HG03565 (cell line): ENCODE measurements around the gene KSR2.

Source experiments
- ATAC-seq: cut with Tn5 transposase; IDR thresholded peaks from one replicate; pipeline ENCODE4 v1.9.1; 2021; ENCODE audit warnings: mild to moderate bottlenecking, moderate library complexity; ENCODE audit not compliant: unreplicated experiment

Gene KSR2

DNA sequence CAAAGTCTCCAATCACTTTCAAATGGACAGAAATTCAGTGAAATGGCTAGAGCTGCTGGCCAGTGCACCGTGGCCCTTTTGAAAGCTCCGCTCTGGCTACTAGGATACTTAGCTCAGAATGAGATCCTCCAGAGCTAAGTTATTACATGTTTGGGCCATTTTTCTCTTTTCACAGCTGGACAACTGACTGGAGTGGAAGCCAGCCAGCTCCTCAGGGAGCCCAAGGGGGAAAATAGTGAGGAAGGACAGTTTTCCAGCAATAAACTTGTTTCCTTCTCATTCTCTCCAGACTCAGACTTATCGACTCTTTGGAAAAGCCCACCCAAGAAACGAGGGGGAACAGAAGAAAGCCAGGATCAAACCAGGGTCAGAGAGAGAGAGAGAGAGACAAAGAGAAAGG, 266.0 kb downstream of the KSR2 start:
- no peak for ATAC-seq

DNA sequence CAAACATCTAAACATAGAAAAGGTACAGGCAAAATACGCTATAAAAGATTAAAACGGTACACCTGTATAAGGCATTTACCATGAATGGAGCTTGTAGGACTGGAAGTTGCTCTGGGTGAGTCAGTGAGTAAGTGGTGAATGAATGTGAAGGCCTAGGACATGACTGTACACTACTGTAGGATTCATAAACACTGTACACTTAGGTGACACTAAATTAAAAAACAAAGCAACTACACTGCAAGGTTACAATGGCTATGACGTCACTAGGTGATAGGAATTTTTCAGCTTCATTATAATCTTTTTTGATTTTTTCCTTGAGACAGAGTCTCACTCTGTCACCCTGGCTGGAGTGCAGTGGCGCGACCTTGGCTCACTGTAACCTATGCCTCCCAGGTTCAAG, 269.2 kb downstream of the KSR2 start:
- no peak for ATAC-seq

- ATAC-seq: no peak
These were observed 269.7 kb downstream of the KSR2 start for GRCh38 chr12:117699118-117699517.

- ATAC-seq: no peak
These were observed 272.8 kb downstream of the KSR2 start for GRCh38 chr12:117695956-117696355.

- ATAC-seq: no peak
These were observed 276.3 kb downstream of the KSR2 start for GRCh38 chr12:117692512-117692911.

DNA sequence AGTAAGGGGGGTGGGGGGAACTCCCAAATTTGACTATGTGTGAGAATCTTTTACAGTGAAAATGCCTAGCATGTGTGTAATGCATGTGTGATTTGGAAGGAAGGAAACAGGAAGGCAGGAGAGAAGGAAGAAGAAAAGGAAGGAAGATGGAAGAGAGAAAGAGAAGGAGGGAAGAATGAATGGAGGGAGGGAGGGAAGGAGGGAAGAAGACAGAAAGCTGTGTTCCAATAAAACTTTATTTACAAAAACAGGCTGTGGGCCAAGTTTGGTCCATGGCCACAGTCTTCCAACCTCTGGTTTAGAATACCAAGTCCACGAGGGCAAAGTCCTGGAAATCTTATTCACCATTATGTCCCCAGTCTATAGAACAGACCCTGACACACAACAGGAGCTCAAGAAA, 278.9 kb downstream of the KSR2 start:
- no peak for ATAC-seq

DNA sequence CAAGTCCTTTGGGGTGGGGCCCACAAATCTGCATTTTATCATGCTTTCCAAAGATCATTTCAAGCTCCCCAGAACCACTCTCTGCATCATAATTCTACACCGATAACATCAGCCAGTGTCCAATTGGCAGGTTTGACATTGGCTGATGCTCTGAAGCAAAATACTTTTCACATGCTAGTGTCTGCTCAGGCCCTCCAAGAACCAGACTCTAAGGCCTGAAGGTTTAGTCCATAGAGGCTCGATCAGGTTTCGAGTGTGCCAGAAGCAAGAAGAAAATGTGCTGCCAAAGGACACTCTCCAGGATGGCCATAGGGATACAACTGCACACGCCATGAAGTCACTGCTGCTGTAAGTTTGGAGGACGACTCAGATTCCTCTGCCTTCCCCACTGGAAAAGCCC, 280.3 kb downstream of the KSR2 start:
- ATAC-seq: no peak

GRCh38 chr12:117686911-117687377, 281.8 kb downstream of the KSR2 start:
- no peak for ATAC-seq

- no peak for ATAC-seq
These were observed 282.6 kb downstream of the KSR2 start for GRCh38 chr12:117686210-117686609.

GRCh38 chr12:117685110-117685926, 283.5 kb downstream of the KSR2 start:
- ATAC-seq: no peak

DNA sequence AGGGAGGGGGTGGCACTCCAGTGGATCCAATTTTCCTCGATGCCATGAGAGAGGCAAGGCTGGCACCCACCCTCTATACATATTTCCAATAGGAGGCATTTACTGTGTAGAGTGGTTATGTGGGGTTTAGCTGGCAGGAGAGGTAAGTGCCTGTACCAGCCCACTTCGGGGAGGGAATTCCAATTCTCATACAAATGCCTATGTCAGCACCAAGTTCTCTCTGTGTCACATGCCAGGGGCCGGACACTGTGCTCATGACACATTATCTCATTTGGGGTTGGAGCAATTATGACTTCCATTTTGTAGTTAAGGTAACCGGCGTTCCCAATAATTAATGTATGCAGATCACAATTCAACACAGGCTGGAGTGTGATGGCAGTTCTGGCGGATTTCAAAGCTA, 284.3 kb downstream of the KSR2 start:
- no peak for ATAC-seq

DNA sequence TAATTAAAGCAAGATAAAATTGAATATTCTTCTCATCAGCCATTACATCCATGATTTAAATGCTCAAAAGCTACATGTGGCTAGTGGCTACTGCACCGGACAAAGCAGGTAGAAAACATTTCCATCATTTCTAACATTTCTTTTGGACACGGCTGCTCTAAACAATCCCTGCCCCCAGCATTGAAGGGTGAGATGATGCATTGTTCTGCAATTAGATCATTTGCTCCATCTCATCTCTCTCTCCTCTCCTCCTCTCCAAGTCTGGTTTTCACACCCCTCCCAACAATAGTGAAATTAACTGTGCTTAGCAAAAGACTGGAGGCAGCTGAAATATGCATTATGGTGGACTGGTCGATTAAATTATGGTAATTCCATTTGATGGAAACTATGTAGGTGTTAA, 288.5 kb downstream of the KSR2 start:
- no peak for ATAC-seq

GRCh38 chr12:117679776-117680175, 289.0 kb downstream of the KSR2 start:
- no peak for ATAC-seq

GRCh38 chr12:117674763-117675162, 294.0 kb downstream of the KSR2 start:
- ATAC-seq: no peak

DNA sequence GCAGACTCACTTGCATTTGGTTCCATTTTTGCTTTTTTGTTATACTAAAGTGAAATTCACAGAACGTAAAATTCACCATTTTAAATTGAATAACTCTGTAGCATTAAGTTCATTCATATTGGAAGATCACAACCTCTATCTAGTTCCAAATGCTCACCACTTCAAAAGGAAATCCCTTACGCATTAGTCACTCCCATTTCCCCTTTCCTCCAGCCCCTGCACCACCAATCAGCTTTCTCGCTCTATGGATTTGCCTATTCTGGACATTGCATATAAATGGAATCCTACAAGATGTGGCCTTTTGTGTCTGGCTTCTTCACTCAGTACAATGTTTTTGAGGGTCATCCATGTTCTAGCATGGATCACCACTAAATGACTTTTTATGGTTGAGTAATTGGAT, 294.5 kb downstream of the KSR2 start:
- ATAC-seq: no peak

DNA sequence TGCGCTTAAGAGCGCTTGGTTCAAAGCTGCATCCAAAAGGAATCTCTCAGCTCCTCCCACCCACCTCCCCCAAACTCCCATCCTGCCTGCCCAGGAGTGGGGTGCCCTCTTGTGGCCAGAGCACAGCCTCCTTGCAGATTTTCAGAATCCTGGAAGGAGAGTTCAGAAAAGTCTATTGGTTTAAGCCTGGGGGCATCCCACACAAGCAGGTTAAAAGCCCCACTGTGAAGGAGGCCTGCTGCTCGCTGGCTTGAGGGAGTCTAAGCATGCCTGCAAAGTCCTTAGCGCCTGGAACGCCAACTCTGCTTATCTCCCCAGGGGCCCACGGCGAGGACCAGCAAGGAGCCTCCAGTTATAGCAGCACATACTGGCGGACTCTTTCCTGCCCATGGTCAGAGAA, 297.1 kb downstream of the KSR2 start:
- ATAC-seq: no peak

DNA sequence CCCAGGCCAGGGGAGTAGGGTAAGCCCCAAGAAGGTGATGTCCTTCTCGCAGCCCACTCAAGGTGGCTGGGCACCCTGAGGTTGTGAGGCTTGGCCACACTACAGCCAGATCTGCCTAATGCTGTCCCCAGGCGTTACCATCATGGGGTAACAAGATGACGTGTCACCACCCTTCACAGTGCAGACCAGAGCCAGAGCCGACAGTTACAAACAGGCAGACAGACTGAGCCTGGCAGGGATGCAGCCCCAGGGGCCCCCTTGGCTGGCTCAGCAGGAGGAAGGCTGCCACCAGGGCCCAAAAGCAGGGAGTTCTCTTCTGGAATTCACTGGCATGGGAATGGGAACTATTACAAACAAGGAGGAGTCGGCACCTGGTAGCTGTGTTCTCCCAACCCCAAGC, 304.6 kb downstream of the KSR2 start:
- no peak for ATAC-seq

GRCh38 chr12:117662620-117663395, 306.0 kb downstream of the KSR2 start:
- ATAC-seq: no peak

DNA sequence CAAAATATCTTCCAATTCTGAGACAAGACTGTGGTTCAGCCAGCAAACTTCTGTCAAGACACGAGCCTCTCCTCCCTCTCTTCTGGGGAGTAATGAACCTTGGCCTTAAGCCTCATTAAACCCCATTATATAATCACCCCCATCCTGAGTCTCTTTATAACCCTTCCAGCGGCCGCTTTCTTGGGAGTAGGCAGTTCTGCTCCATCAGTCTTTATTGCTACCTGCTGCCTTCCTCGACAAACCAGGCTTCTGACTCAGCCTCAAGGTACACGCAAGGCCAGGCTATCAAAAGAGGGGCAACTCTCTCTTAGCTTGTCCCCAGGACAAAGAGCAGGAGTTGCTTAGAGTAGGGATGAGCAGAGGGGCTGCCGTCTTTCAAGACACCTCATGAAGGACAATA, 306.6 kb downstream of the KSR2 start:
- ATAC-seq: no peak

GRCh38 chr12:117661471-117661870, 307.3 kb downstream of the KSR2 start:
- ATAC-seq: no peak

DNA sequence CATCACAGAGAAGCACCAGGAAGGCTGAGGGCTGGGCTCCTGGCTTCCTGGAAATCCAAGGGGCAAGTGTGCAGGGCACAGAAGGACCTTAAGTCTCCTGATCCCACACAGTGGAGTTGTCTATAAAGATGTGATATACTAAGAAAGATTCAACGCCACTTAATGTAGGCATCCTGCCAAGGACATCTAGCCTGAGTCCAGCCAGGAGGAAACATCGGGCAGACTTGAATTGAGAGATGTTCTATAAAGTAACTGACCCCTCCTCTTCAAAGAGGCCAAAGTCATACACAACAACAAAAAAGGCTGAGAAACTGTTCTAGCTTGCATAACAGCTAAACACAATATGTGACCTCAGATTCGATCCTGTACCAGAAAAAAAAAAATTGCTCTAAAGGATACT, 307.9 kb downstream of the KSR2 start:
- no peak for ATAC-seq

DNA sequence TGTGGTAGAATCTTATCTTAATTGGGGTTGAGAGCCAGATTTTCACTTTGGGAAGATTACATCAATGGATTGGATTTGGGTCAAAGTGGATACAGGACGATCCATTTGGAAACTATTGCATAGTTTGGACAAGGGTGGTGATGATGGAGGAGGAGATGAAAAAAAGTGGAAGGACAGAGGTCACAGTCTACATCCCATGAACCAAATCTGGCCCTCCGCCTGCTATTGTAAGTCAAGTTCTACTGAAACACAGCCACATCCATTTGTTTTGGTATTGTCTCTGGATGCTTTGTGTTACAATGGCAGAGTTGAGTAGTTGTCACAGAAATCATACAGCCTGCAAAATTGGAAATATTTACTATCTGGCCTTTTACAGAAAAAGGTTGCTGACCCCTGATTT, 310.6 kb downstream of the KSR2 start:
- ATAC-seq: no peak
